ENCODE measurements around the gene GPR83. TPM values are rescaled to one million over a fixed set of nuclear protein-coding genes. Genes with fewer than 3 reads are reported as not detected.

Gene GPR83
- total RNA-seq, 1 donor: not detected

DNA sequence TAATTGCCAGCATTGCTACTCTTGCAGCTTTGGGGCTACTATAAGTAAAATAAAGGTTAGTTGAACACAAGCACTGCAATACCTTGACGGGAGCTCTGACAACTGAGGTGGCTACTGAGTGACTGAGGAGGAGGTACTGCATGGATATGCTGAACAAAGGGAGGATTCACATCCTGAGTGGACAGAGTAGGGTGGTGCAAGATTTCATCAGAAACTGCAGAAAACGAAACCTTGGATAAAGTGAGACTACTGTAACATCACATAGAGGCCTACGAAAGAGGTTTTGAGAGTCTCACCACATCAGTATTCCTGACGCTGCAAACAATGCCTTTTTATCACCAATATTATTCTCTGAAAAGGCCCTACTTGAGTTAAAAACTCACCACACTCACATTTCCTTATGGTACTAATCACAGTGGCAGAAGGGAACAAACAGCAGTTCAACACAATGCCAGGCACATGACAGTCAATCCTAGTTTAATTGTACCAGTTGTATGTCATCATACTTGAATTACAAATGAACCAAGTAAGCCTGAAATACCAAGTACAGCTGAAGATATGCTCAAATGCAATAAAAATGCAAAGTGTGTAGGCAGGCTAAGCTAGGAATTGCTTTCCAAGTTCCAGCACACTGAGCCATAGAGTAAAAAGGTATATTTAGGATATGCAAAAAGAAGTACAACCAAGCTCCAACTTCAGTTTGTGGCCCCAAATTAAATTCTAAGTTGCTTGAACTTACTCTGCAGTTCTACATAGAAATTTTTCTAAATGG is 4.0 kb upstream of the GPR83 start:
- H3K4me3 ChIP-seq (ENCODE audit: low read depth, low read length): no peak overlapping the region
- TF ChIP-seq, protein P1, sequence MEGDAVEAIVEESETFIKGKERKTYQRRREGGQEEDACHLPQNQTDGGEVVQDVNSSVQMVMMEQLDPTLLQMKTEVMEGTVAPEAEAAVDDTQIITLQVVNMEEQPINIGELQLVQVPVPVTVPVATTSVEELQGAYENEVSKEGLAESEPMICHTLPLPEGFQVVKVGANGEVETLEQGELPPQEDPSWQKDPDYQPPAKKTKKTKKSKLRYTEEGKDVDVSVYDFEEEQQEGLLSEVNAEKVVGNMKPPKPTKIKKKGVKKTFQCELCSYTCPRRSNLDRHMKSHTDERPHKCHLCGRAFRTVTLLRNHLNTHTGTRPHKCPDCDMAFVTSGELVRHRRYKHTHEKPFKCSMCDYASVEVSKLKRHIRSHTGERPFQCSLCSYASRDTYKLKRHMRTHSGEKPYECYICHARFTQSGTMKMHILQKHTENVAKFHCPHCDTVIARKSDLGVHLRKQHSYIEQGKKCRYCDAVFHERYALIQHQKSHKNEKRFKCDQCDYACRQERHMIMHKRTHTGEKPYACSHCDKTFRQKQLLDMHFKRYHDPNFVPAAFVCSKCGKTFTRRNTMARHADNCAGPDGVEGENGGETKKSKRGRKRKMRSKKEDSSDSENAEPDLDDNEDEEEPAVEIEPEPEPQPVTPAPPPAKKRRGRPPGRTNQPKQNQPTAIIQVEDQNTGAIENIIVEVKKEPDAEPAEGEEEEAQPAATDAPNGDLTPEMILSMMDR (IDR thresholded peaks at IDR 0.05; ENCODE audit: insufficient read depth, low read length): no peak
- DNase-seq (ENCODE audit: low read depth): peak; percentile 3

DNA sequence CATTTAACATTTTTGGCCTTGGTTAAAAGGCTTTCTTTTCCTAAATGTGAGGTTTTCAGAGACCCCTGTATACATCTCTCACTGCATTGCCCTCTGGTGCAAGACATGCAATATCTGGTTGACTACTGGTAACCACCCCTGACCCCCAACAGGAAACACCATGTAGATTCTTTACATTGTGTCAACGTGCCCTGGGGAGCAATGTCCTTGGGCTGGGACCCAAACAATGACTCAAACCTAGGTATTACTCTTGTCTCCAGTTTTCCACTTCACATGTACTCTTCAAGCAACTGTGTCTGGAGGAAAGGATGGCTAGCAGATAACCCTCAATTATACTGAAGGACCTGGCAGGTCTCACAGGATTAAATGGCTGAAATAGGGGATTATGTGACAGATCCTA is 1.1 kb upstream of the GPR83 start:
- TF ChIP-seq, protein P1 (IDR thresholded peaks at IDR 0.05; ENCODE audit: insufficient read depth, low read length): no peak
- no peak overlapping the region for H3K4me3 ChIP-seq (ENCODE audit: low read depth, low read length)
- DNase-seq (ENCODE audit: low read depth): no peak

DNA sequence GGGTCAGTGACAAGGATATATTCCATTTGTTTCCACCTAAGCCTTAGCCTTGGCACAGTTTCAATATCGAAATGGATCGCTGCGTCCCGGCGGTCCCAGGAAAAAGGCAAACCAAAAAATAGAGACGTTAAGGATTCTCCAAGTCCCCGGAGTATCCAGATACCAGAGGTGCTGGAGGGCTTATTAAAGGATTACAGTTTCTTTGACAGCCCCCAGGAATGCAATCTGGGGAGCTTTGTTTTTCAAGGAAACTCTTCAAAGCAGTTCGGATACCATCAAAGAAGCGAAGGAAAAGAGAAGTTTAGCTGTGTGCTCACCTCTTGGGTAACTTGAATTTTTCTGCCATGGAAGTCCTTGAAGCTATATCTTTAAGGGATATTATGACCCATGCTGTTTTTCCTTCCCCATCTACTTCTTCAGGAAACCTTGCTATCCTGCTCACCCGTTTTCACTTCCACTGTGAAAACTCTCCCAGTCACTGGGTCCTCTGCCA is 600 bp upstream of the GPR83 start:
- DNase-seq (ENCODE audit: low read depth): peak; percentile 2
- TF ChIP-seq, protein P1 (IDR thresholded peaks at IDR 0.05; ENCODE audit: insufficient read depth, low read length): no peak
- peak overlapping the region; percentile 50 for H3K4me3 ChIP-seq (ENCODE audit: low read depth, low read length)

DNA sequence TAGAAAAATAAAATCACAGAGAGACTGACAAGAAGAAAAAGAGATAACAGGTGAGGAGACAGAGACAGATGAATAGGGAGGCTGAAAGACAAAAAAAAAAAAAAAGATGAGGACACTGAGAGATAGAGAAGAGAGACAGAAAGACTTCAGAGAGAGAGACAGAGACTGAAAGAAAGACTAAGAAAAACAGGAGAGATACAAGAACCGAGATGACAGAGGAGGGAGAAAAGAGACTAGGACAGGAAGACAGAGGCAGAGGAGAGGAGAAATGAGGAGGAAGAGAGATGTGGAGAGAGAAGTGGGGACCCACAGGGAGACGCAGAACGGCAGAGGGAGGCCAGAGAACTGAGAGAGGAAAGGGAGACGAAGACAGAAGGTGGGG is 771 bp downstream of the GPR83 start:
- H3K4me3 ChIP-seq (ENCODE audit: low read depth, low read length): no peak overlapping the region

DNA sequence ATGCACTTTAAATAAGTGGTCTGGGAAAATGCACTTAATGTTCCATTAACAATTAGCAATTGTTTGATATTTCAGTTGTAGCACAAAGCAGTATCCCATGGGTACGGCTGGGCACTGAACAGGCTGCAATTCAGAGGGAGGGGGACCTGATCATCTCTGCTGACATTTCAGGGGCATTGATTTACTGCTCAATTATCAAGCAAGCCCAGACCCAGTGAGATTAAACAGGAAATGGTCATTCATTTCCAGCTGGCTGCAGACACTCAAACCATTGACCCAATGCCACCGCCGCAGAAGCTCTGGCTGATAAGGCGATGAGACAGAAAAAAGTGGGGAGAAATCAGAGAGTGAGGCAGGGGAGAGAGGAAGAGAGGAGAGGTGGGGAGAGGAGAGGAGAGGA is 1.2 kb downstream of the GPR83 start:
- DNase-seq (ENCODE audit: low read depth): no peak
- no peak overlapping the region for H3K4me3 ChIP-seq (ENCODE audit: low read depth, low read length)
- TF ChIP-seq, protein P1 (IDR thresholded peaks at IDR 0.05; ENCODE audit: insufficient read depth, low read length): no peak

More for the DNA sequence above, 771 bp downstream of the GPR83 start:
- DNase-seq (ENCODE audit: low read depth): no peak
- TF ChIP-seq, protein P1 (IDR thresholded peaks at IDR 0.05; ENCODE audit: insufficient read depth, low read length): no peak

DNA sequence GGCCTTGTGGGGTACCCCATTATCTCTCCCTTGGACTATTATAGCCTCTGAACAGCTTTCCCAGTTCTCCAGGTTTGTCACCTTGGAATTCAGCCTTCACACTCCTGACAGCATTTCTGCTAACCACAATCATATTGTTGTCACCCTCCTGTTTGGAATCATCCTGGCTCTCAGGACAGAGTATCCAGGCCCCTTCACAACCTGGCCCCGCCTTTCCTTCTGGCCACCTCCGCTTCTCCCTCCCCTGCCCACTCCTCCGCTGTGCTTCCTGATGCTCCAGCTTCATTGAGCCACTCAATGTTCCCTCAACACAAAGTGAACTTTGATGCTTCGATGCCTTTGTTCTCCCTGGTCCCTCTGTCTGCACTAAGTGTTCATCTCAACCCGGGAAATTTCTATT is 3.1 kb downstream of the GPR83 start:
- no peak for DNase-seq (ENCODE audit: low read depth)
- H3K4me3 ChIP-seq (ENCODE audit: low read depth, low read length): no peak overlapping the region
- TF ChIP-seq, protein P1 (IDR thresholded peaks at IDR 0.05; ENCODE audit: insufficient read depth, low read length): no peak

Data from fibroblast of the aortic adventitia (primary cell).